GM20431 (cell line): Measurements from ENCODE around the gene HRCT1.

ENCODE experiments used
- in situ Hi-C: fragments of 300-500 bp; cut with MseI, MboI; formaldehyde crosslinking; loops from one replicate; pipeline ENCODE4 v1.15.0; 2020; ENCODE audit warnings: low sequenced_read_pairs; ENCODE audit not compliant: unreplicated experiment

HRCT1 gene

DNA sequence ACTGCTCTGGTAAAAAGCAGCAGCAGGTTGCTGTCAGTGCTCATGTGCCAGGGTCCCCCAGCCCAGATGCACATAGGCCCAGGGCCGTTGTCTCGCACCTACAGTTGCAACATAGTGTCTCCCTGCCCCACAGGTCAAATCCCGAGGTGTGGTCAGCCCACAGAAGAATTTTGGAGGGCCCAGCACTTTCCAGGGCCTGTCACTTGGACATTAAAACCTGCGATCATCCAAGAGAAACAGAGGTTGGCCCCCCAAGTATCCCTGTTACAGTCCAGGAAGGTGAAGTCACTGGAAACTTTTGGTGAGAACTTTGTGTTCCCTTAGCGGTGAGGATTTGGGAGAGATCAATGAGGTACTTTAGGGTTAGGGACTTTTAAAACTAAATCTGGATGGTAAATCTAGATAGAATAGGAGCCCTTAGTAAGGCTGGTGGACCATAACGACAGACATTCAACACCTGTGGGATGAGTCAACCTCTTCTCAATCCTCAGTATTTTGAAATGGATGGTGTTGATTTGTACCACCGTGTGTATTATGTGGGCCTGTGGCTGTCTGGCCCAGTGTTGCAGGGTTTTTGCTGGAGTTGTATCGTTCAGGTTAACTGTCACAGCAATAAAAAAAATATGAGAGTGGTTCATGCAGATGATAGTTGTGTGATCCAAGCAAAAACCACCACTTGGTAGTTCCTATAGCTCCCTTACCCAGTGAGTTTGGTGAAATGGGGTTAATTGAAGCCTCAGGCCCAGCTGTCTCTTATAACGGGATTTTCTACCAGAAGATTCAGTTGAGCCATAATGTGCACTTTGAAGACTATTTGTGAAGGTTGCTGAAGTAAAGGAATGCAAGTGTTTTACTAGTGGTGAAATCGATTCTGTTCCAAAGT lies 32.7 kb downstream of the HRCT1 start:
- in situ Hi-C loops, result no loop called here

DNA sequence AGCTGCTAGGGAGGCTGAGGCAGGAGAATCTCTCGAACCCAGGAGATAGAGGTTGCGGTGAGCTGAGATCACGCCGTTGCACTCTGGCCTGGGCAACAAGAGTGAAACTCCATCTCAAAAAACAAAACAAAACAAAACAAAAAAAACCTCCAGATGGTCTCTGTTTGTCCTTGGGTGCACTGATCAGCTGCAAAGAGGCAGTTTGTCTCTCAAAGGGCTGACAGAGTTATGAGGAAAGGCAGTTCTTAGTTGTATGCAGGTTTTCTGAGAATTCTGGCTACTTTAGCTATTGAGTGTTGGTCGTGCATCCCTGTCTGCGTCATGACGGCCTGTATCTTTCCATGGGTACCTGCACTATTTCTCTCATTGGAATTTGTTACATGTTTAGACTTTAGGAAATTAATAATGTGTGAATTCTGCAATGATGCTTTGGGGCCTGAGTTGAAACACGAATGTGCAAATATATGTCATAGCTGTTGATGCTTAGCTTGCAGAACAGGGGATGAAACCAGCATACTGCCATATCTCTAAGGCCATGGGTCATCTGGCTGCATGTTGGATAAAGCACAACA lies 33.8 kb downstream of the HRCT1 start:
- in situ Hi-C loops, result no loop called here

DNA sequence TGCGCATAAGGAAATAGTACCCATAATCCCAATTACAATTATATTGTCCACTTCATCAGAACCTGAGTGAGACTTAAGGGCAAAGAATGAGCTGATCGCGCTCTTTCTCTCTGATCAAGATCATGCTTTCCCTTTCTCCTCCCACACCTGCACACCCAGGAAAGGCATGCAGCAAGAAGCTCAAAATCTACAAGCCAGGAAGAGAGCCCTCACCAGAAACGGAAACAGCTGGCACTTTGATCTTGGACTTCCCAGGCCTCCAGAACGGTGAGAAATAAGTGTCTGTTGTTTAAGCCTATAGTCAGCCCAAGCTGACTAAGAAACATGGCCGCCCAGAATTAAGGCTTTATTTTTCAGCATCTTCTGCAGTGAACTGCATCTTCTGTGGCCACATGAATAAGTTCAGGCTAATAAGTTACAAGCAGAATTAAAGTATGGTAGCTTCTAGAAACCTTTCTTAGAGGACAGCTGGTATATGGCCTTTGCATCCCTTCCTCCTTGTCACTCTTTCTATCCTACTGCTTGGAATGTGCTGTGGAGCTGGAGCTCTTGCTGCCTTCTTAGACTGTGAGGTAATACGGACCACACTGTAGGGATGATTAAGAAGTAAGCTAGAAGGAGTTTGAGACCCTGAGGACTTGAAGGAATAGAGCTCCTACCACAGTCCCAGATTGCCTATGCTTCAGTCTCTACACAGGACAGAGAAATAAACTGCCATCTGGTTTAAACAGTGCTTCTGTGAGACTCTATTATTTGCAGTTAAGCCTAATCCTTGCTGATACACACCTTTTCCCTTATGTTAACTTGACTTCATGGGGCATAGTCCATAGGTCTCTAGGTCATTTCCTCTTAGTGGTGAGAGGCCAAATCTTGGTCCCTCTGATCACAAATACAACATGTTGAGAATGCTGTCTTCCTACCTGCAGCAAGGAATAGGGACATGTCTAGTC lies 34.7 kb downstream of the HRCT1 start:
- in situ Hi-C loops, result no loop called here

DNA sequence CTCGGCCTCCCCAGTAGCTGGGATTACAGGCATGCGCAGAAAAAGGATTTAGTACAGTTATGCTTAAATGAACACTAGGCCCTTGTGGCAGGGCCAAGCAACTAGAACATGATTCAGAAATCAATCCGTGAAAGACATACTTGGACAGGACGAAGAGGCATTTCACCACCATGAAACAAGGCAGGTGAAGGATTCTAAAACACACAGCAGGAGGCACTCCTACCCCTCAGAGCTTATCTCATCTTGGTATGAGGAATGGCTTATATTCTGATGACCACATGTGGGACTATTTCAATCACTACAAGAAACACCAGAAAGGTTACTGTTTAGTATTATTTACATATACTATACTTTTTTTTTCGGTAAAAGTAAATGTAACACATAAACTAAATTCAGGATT lies 36.3 kb downstream of the HRCT1 start:
- in situ Hi-C loops, result no loop called here

DNA sequence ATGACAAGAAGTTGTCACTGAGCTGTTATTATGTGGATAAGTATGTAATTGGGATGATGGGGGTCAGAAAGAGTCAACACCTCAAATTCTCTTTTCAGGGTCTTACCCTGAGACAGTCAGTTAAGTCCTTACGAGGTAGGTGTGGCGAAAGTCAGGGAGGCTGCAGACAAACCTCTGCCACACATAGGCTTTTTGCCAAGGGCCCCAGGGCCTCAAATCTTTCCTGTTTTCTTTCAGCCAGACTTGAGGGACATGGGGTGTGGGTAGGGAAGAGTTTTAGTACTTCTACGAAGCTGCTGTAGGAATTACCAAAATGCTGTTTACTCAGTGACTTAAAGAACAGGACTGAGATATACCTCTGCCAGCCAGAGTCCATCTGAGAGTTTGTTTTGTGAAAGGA lies 38.2 kb downstream of the HRCT1 start:
- in situ Hi-C loops, result no loop called here

DNA sequence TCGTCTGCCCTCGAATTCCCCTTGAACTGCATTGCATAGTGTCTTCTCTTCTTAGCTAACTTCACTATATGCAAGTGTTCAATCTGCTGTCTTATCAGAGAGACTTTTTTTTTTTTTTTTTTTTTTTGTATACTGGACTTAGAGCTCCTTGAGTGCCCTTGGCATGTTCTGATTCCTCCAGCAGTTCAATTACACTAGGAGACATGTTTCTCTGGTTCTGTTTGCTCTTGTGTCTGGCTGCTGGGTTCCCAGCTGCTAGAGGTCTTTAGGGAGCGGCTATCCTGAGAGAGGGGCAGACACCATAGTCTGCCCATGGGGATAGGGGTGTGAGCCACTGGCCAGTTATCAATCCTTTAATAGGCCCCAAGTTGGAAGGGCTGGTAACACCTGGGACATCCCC lies 38.8 kb downstream of the HRCT1 start:
- in situ Hi-C loops, result no loop called here

DNA sequence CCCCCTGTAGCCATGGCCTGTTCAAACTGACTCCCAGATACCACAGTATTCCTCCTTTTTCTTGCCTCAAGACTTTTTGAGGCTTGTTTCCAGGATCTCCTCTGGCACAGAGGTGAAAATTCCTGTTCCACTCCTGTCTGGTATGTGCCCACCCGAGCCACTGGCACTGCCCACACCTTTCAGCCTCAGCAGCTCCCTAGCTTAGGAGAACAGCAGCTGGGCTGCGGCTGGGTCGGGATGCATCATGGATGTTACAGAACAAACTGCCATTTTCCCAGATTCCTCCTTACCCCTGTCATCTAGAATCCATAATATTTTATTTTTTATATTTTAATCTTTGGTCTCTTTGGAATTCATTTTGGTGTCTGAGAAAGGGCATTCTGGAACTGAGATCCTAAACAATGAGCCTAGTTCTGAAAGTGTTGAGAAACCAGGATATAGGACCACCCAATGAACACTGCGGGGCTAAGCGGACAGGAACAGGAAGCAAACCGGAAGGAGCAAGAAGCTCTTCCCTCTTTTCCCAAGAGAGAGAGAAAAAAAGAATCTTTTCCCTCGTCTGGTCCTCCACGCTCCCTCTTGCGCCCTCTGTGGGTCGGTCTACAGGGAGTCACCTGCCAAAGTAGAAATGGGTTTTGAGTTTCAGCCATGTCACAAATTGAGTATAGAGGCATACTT lies 39.5 kb downstream of the HRCT1 start:
- in situ Hi-C loops, result no loop called here

DNA sequence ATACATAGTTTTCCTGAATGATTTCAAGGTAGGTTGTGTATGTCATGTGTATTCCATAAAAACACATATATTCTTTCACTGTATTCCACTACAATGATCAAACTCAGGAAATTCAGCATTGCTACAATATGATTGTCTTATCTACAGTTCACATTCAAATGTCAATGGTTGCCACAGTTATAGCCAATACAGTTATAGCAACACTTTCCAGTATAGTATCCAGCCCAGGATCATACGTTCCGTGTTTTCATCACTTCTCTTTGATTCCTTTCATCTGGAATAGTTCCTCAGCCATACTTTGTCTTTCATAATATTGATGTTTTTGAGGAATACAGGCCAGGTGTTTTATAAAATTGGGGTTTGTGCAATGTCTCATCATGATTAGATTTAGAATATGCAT lies 42.4 kb downstream of the HRCT1 start:
- in situ Hi-C loops, result no loop called here

DNA sequence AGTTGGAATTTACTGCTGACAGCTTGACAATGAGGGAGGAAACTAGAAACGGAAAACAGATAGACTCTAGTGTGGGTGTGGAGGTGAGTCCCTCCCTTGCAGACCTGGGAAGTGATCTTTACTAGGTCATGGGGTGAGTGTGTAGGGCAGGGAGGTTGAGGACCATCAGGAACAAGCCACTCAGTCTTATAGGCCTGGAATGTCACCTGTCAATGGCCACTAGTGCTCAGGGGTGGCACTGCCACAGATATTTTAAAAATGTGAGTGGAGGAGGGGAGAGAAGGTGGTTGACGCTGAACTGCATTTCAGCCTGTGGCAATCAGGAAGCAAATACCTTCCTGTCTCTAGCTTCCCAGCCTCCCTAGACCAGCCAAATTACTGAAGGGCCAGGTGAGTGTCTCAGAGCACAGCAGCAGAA lies 42.9 kb downstream of the HRCT1 start:
- in situ Hi-C loops, result no loop called here

DNA sequence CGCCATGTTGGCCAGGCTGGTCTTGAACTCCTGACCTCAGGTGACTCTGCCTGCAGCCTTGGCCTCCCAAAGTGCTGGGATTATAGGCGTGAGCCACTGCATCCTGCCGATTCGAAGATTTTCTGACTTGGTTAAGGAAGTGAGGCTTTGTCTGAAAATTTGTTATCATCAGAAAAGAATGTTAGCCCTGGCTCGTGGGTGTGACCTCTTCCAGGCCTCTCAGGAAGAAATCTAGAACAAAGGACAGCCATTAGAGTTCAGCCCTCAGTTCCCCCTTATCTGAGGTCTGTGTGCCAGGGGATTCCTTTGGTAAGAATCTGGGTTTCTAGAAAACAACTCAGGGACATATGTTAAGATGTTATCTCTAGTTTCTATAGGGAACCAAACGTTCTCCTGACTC lies 45.7 kb downstream of the HRCT1 start:
- in situ Hi-C loops, result loop anchor here (10.0 kb wide), 1 partner anchor 63 kb away; no protein-coding TSS in a partner anchor

DNA sequence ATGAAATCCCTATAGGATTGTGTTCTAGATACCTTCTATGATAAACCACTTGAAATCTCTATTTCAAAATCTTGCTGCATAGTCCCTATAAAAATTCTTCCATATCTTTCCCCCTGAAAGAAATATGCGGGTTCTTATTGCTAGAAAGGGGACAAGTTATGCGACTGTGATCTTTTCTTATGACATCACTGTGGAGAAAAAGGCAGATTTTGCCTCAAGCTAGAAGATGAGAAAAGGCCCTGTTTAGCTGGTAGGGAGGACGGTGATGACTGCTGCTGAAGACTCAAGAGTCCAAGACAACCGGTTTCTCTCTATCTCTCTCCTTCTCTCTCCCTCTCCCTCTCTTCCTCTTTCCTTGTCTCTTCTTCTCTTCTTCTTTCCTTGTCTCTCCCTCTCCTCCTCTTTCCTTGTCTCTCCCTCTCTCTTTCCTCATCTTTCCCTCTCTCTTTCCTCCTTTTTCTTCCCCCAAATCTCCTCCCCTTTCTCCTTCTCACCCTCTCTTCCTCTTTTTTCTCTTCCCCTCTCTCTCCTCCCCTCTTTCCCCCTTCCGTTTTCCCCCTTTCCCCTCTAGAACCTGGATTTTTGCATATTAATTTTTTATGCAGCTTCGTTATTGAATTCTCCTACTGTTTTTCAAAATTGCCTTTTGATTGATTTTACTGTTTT lies 46.7 kb downstream of the HRCT1 start:
- in situ Hi-C loops, result loop anchor here (10.0 kb wide), 1 partner anchor 62 kb away; no protein-coding TSS in a partner anchor

DNA sequence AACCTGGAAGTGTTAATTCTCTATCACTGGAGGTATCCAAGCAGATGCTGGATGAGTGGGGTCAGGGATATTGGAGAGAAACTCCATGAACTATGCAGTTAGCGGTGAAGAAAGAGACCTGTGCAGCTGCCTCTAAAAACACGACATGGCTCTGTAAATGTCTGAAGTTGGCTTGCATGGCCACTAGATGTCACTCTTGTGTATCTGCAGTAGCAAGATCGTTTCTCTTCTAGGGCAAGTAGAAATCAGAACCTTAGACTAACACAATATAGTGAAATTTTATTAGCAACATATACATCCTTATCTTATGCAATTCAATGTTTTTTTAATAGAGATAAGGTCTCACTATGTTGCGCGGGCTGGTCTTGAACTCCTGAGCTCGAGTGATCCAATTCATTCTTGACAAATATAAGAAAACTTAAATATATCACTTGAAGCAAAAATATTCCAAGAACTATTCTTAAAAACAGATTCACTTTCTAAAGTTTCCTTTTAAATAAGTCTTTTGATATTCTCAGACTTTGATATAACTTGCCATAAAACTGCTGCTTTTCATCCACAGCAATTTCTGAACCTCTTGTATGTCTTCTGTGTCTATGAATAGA lies 49.0 kb downstream of the HRCT1 start:
- in situ Hi-C loops, result loop anchor here (10.0 kb wide), 1 partner anchor 60 kb away; no protein-coding TSS in a partner anchor

DNA sequence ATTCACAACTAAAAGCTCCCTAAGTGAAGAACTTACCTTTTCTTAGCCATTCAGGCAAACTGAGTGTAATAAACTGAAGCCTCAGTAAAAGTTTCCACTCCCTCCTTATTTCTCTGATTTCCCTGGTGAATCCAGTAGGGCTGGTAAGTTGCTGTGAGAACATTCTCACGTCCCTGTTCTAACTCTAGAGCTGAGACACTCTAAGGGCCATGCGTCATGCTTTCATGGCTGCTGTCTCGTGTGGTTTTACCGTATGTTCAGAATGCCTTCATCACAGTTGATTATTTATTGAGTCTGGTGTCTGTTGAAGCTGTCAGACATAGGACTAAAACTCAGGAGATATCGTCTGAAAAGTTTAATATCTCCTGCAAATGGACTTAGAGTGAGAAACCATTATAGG lies 50.6 kb downstream of the HRCT1 start:
- in situ Hi-C loops, result loop anchor here (10.0 kb wide), 1 partner anchor 58 kb away; no protein-coding TSS in a partner anchor
